ENCODE results near the gene SRSF12. TPM values are rescaled to one million over a fixed set of nuclear protein-coding genes. Genes with fewer than 3 reads are reported as not detected.

Gene SRSF12
- polyA plus RNA-seq (2013, experiment 1 of 2), result 5.1 TPM
- 5.2 TPM for polyA plus RNA-seq (2013, experiment 2 of 2)

- no peak within 1 kb of the TSS for H2BK15ac ChIP-seq (replicated peaks; ENCODE audit: low read depth)
- H3K4me3 ChIP-seq (ENCODE audit: low read length), result peak within 1 kb of the TSS; percentile 60
- WGBS (ENCODE audit: extremely low coverage, insufficient coverage, low lambda C conversion rate), result no CpG with 5 or more reads among the region's 106 CpGs
- H3K79me1 ChIP-seq (ENCODE audit: low read length), result no peaks in the 10 kb centered on the region
- H3K4me1 ChIP-seq (ENCODE audit: control insufficient read depth, low read depth, low read length), result no peaks in the 10 kb centered on the region
- no peaks in the 10 kb centered on the region for H3K36me3 ChIP-seq (ENCODE audit: control insufficient read depth, insufficient read depth, low read length)
- peak within 1 kb of the TSS; percentile 71 for H3K4me2 ChIP-seq (ENCODE audit: low read length)
- H2BK120ac ChIP-seq (ENCODE audit: low read depth, low read length), result no peak within 1 kb of the TSS
- peak within 1 kb of the TSS; percentile 94 for H3K18ac ChIP-seq (ENCODE audit: low read length)
- H2BK5ac ChIP-seq (ENCODE audit: low read length), result no peak within 1 kb of the TSS
- H3K56ac ChIP-seq (ENCODE audit: low read length), result peak within 1 kb of the TSS; percentile 88
- H3K23ac ChIP-seq (ENCODE audit: low read length), result peak within 1 kb of the TSS; percentile 80
- no peaks in the 10 kb centered on the region for H3K79me2 ChIP-seq (ENCODE audit: control insufficient read depth, insufficient read depth, low read length)
- DNase-seq, result peak; percentile 53
- no peaks in the 10 kb centered on the region for H3K27me3 ChIP-seq (ENCODE audit: insufficient read depth, low read length, poor library complexity)
- H2AK5ac ChIP-seq (ENCODE audit: low read length), result no peak within 1 kb of the TSS
- H4K8ac ChIP-seq (ENCODE audit: low read depth, low read length), result peak within 1 kb of the TSS; percentile 43
- peak within 1 kb of the TSS; percentile 80 for H3K9ac ChIP-seq (ENCODE audit: low read length)
- no peak within 1 kb of the TSS for H4K5ac ChIP-seq (ENCODE audit: low read length)
- H3K4ac ChIP-seq (ENCODE audit: low read depth, low read length), result peak within 1 kb of the TSS; percentile 74
- no peak within 1 kb of the TSS for H3K27ac ChIP-seq (ENCODE audit: low read depth, low read length)
Observed at GRCh38 chr6:89117211-89118108, at the start of gene SRSF12. SRSF12 (minus strand) TSS chr6:89118071; CDS start chr6:89117887, 184 bp downstream.

- Histone ChIP-seq H3K27me3 (ENCODE audit: insufficient read depth, low read length, poor library complexity) (no peaks in the 10 kb centered on the region), H4K5ac (ENCODE audit: low read length) (no peak overlapping the region), H2BK120ac (ENCODE audit: low read depth, low read length) (no peak overlapping the region), H3K4me2 (ENCODE audit: low read length) (no peak overlapping the region), H2BK15ac (replicated peaks; ENCODE audit: low read depth) (no peak overlapping the region), H3K4me3 (ENCODE audit: low read length) (no peak overlapping the region), H2AK5ac (ENCODE audit: low read length) (no peak overlapping the region), H3K4ac (ENCODE audit: low read depth, low read length) (no peak overlapping the region), H3K23ac (ENCODE audit: low read length) (no peak overlapping the region), H3K18ac (ENCODE audit: low read length) (no peak overlapping the region), H3K4me1 (ENCODE audit: control insufficient read depth, low read depth, low read length) (no peaks in the 10 kb centered on the region), H2BK5ac (ENCODE audit: low read length) (no peak overlapping the region), H3K79me2 (ENCODE audit: control insufficient read depth, insufficient read depth, low read length) (no peaks in the 10 kb centered on the region), H4K8ac (ENCODE audit: low read depth, low read length) (no peak overlapping the region), H3K27ac (ENCODE audit: low read depth, low read length) (no peak overlapping the region), H3K79me1 (ENCODE audit: low read length) (no peaks in the 10 kb centered on the region), H3K9ac (ENCODE audit: low read length) (no peak overlapping the region), H3K36me3 (ENCODE audit: control insufficient read depth, insufficient read depth, low read length) (no peaks in the 10 kb centered on the region), H3K56ac (ENCODE audit: low read length) (no peak overlapping the region)
- no CpG with 5 or more reads among the region's 4 CpGs for WGBS (ENCODE audit: extremely low coverage, insufficient coverage, low lambda C conversion rate)
- no peak for DNase-seq
Observed at GRCh38 chr6:89162047-89162371, 44.1 kb upstream of the SRSF12 start.

- Histone ChIP-seq H4K5ac (ENCODE audit: low read length) (no peak overlapping the region), H3K27me3 (ENCODE audit: insufficient read depth, low read length, poor library complexity) (no peaks in the 10 kb centered on the region), H3K9ac (ENCODE audit: low read length) (no peak overlapping the region)
Observed at GRCh38 chr6:89161326-89162046, 43.6 kb upstream of the SRSF12 start.

DNA sequence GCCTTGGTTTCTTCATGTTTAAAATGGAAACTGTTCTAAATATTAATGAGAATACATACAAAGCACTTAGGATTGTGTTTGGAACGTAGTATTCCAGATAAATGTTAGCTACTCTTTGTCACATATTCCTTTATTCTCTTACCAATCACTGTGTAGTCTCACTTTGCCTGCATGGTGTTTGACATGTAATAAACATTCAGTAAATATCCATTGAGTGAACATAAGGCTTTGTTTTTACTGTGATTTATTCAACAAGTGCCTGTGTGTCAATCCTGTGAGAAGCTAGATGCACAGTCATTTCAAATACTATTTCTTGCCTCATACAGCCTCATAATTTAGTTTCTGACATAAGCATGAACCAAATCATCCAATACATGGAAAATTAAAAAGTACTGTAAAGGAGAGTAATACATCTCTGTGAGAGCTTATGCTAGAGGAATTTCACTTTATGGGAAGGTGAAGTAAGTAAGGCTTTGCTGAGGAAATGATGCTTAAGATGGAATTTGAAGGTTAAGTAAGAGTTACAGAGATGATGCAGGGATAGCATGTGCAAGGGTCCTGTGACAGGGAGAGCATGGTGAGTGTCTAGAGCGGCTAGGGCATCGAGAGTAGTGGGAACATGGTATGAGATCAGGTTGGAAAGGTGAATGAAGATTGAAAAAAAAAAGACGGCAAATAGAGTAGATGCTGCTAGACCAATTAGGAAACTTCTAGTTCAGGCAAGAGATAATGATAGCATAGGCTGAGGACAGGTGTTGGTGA is 42.6 kb upstream of the SRSF12 start:
- DNase-seq, result no peak

More at GRCh38 chr6:89161326-89162046, 43.6 kb upstream of the SRSF12 start:
- H3K36me3 ChIP-seq (ENCODE audit: control insufficient read depth, insufficient read depth, low read length), result no peaks in the 10 kb centered on the region
- H3K56ac ChIP-seq (ENCODE audit: low read length), result no peak overlapping the region
- no peak overlapping the region for H4K8ac ChIP-seq (ENCODE audit: low read depth, low read length)
- H3K4me3 ChIP-seq (ENCODE audit: low read length), result no peak overlapping the region
- H2BK5ac ChIP-seq (ENCODE audit: low read length), result no peak overlapping the region
- H2BK120ac ChIP-seq (ENCODE audit: low read depth, low read length), result no peak overlapping the region
- H3K79me1 ChIP-seq (ENCODE audit: low read length), result no peaks in the 10 kb centered on the region
- no peak overlapping the region for H3K27ac ChIP-seq (ENCODE audit: low read depth, low read length)
- no peak overlapping the region for H3K4me2 ChIP-seq (ENCODE audit: low read length)
- no peak overlapping the region for H3K18ac ChIP-seq (ENCODE audit: low read length)
- no peak overlapping the region for H2BK15ac ChIP-seq (replicated peaks; ENCODE audit: low read depth)
- H3K4me1 ChIP-seq (ENCODE audit: control insufficient read depth, low read depth, low read length), result no peaks in the 10 kb centered on the region
- H3K79me2 ChIP-seq (ENCODE audit: control insufficient read depth, insufficient read depth, low read length), result no peaks in the 10 kb centered on the region
- H2AK5ac ChIP-seq (ENCODE audit: low read length), result no peak overlapping the region
- H3K23ac ChIP-seq (ENCODE audit: low read length), result no peak overlapping the region
- peak; percentile 74 for DNase-seq
- H3K4ac ChIP-seq (ENCODE audit: low read depth, low read length), result no peak overlapping the region
- WGBS (ENCODE audit: extremely low coverage, insufficient coverage, low lambda C conversion rate), result no CpG with 5 or more reads among the region's 7 CpGs

DNA sequence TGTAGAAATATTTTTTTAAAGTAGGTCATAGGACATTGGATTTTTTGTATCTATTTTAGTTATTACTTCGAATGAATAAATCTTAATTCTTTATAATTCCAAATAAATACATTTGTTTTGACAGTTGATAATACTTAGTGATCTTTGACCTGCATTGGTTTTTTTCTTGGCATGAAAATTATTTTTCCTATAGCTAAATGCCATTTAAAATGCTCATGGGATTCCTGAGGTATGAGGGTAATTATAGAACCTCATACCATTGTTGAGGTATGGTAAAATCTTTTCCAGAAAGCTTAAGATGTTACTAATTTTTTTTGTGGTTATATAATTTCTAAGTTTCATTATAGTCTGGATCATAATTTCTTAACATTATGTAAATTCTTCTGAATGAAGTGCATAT is 36.3 kb upstream of the SRSF12 start:
- Histone ChIP-seq H3K79me1 (ENCODE audit: low read length) (no peaks in the 10 kb centered on the region), H3K36me3 (ENCODE audit: control insufficient read depth, insufficient read depth, low read length) (no peaks in the 10 kb centered on the region), H2BK120ac (ENCODE audit: low read depth, low read length) (no peak overlapping the region), H3K23ac (ENCODE audit: low read length) (no peak overlapping the region), H2AK5ac (ENCODE audit: low read length) (no peak overlapping the region), H2BK15ac (replicated peaks; ENCODE audit: low read depth) (no peak overlapping the region), H3K9ac (ENCODE audit: low read length) (no peak overlapping the region), H3K79me2 (ENCODE audit: control insufficient read depth, insufficient read depth, low read length) (no peaks in the 10 kb centered on the region), H4K5ac (ENCODE audit: low read length) (no peak overlapping the region), H4K8ac (ENCODE audit: low read depth, low read length) (no peak overlapping the region), H3K4me1 (ENCODE audit: control insufficient read depth, low read depth, low read length) (no peaks in the 10 kb centered on the region), H3K4me2 (ENCODE audit: low read length) (no peak overlapping the region), H3K56ac (ENCODE audit: low read length) (no peak overlapping the region), H2BK5ac (ENCODE audit: low read length) (no peak overlapping the region), H3K27me3 (ENCODE audit: insufficient read depth, low read length, poor library complexity) (no peaks in the 10 kb centered on the region), H3K27ac (ENCODE audit: low read depth, low read length) (no peak overlapping the region), H3K4me3 (ENCODE audit: low read length) (no peak overlapping the region), H3K18ac (ENCODE audit: low read length) (no peak overlapping the region), H3K4ac (ENCODE audit: low read depth, low read length) (no peak overlapping the region)
- no peak for DNase-seq
- no CpG with 5 or more reads among the region's 1 CpG for WGBS (ENCODE audit: extremely low coverage, insufficient coverage, low lambda C conversion rate)

More for the DNA sequence above, 42.6 kb upstream of the SRSF12 start:
- Histone ChIP-seq H3K4ac (ENCODE audit: low read depth, low read length) (no peak overlapping the region), H2BK15ac (replicated peaks; ENCODE audit: low read depth) (no peak overlapping the region), H3K56ac (ENCODE audit: low read length) (no peak overlapping the region), H3K4me2 (ENCODE audit: low read length) (no peak overlapping the region), H3K4me1 (ENCODE audit: control insufficient read depth, low read depth, low read length) (no peaks in the 10 kb centered on the region), H3K4me3 (ENCODE audit: low read length) (no peak overlapping the region), H3K36me3 (ENCODE audit: control insufficient read depth, insufficient read depth, low read length) (no peaks in the 10 kb centered on the region), H4K5ac (ENCODE audit: low read length) (no peak overlapping the region), H3K18ac (ENCODE audit: low read length) (no peak overlapping the region), H3K23ac (ENCODE audit: low read length) (no peak overlapping the region), H3K27ac (ENCODE audit: low read depth, low read length) (no peak overlapping the region), H2AK5ac (ENCODE audit: low read length) (no peak overlapping the region), H2BK120ac (ENCODE audit: low read depth, low read length) (no peak overlapping the region), H2BK5ac (ENCODE audit: low read length) (no peak overlapping the region), H3K9ac (ENCODE audit: low read length) (no peak overlapping the region), H3K79me1 (ENCODE audit: low read length) (no peaks in the 10 kb centered on the region), H3K79me2 (ENCODE audit: control insufficient read depth, insufficient read depth, low read length) (no peaks in the 10 kb centered on the region), H3K27me3 (ENCODE audit: insufficient read depth, low read length, poor library complexity) (no peaks in the 10 kb centered on the region), H4K8ac (ENCODE audit: low read depth, low read length) (no peak overlapping the region)
- no CpG with 5 or more reads among the region's 4 CpGs for WGBS (ENCODE audit: extremely low coverage, insufficient coverage, low lambda C conversion rate)
